Karpas-422 (cell line): ENCODE results near the gene PPM1J. TPM values are rescaled to one million over a fixed set of nuclear protein-coding genes. Genes with fewer than 3 reads are reported as not detected.
A peak's percentile ranks its signal among the peaks of the same experiment; 100 is the strongest.
"Not testable (repeated sequence)": the region's sequence is repeated elsewhere in the genome, so short reads cannot be mapped to it uniquely, and the experiment has no call there.

Experiments
- DNase-seq: peaks from one replicate; pipeline ENCODE4 v3.0.0-alpha.2; 2015
- H2AFZ ChIP-seq: fragments of 200-600 bp; sonication (generic); 2 replicates; pipeline ENCODE4 v1.6.1; 2014; ENCODE audit warnings: antibody characterized with exemption, low read length, mixed read lengths
- H3K27ac ChIP-seq: fragments of 200-600 bp; sonication (generic); 2 replicates; pipeline ENCODE4 v1.5.1; 2014; ENCODE audit warnings: mild to moderate bottlenecking, low read length, moderate library complexity
- H3K27me3 ChIP-seq: fragments of 200-600 bp; sonication (generic); 2 replicates; pipeline ENCODE4 v1.6.1; 2014; ENCODE audit warnings: low read length, mixed read lengths
- H3K36me3 ChIP-seq: fragments of 200-600 bp; sonication (generic); 2 replicates; pipeline ENCODE4 v1.6.1; 2014; ENCODE audit warnings: low read length, mixed read lengths; ENCODE audit not compliant: insufficient read depth
- H3K4me1 ChIP-seq: fragments of 200-600 bp; sonication (generic); 2 replicates; pipeline ENCODE4 v1.6.1; 2014; ENCODE audit warnings: mild to moderate bottlenecking, low read length, mixed read lengths
- H3K4me2 ChIP-seq: fragments of 200-600 bp; sonication (generic); 2 replicates; pipeline ENCODE4 v1.6.1; 2014; ENCODE audit warnings: low read length, low read depth, mild to moderate bottlenecking; ENCODE audit not compliant: poor library complexity, severe bottlenecking
- H3K4me3 ChIP-seq: fragments of 200-600 bp; sonication (generic); 2 replicates; pipeline ENCODE4 v1.5.1; 2014; ENCODE audit warnings: mild to moderate bottlenecking, antibody characterized with exemption, low read length, mixed read lengths
- H3K79me2 ChIP-seq: fragments of 200-600 bp; sonication (generic); 2 replicates; pipeline ENCODE4 v1.6.1; 2014; ENCODE audit warnings: mild to moderate bottlenecking, low read length, mixed read lengths
- H3K9ac ChIP-seq: fragments of 200-600 bp; sonication (generic); 2 replicates; pipeline ENCODE4 v1.6.0; 2014; ENCODE audit warnings: low read length
- H3K9me2 ChIP-seq: fragments of 200-600 bp; sonication (generic), shearing (Covaris generic); replicated peaks from 2 replicates; pipeline ENCODE4 v1.6.0; 2014; ENCODE audit warnings: mild to moderate bottlenecking, low read length, moderate library complexity; ENCODE audit not compliant: insufficient read depth
- H3K9me3 ChIP-seq: fragments of 300-700, 200-600 bp; sonication (generic); 2 replicates; pipeline ENCODE4 v1.6.1; 2014; ENCODE audit warnings: low read length, mixed read lengths
- H4K20me1 ChIP-seq: fragments of 200-600 bp; sonication (generic); 2 replicates; pipeline ENCODE4 v1.6.1; 2014; ENCODE audit warnings: mild to moderate bottlenecking, antibody characterized with exemption, low read length, low read depth; ENCODE audit not compliant: insufficient read depth
- total RNA-seq: library from RNA; depleted of rRNA; stranded (reverse); fragments of >200 nt; shearing (Covaris generic); gene quantifications from 2 replicates; pipeline ENCODE4 v1.2.3, GENCODE V29; 2014; ENCODE audit warnings: low replicate concordance

Gene PPM1J
- total RNA-seq, 1 experiment from 2014 or later, result not detected

DNA sequence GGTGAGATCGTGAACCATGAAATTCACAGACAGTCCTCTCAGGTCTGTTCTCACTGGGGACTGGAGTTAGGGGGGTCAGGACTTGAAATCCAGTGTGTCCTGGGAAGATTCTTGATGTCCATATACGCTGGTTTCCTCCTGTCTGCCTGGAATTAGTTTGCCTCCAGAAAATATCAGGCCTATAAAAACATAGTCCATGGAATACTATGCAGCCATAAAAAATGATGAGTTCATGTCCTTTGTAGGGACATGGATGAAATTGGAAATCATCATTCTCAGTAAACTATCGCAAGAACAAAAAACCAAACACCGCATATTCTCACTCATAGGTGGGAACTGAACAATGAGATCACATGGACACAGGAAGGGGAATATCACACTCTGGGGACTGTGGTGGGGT lies 9.1 kb upstream of the PPM1J start:
- not testable (repeated sequence) for H3K4me1 ChIP-seq, H3K27ac ChIP-seq, H3K4me3 ChIP-seq, H2AFZ ChIP-seq, H3K27me3 ChIP-seq, H3K36me3 ChIP-seq, H3K9ac ChIP-seq, H4K20me1 ChIP-seq, DNase-seq, H3K79me2 ChIP-seq, H3K4me2 ChIP-seq, H3K9me2 ChIP-seq, H3K9me3 ChIP-seq

DNA sequence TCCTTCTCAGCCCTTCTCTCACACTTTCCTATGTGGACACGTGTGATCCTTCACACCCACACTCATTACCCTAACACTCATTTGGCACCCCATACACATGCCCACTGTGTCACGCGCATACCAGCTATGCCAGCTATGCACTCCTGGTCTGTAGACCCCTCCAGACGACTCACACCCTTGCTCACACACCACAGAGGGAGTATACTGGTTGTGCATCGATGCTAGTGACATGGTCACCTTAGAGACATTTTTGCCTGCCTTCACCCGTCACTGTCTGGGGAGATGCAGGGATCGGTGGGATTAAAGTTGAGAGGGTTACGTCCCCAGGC lies 8.3 kb upstream of the PPM1J start:
- no peak for DNase-seq
- no peak overlapping the region for H3K4me3 ChIP-seq
- H3K27me3 ChIP-seq, result no peaks in the 10 kb centered on the region
- no peaks in the 10 kb centered on the region for H3K79me2 ChIP-seq
- H4K20me1 ChIP-seq, result no peaks in the 10 kb centered on the region
- no peak overlapping the region for H3K4me2 ChIP-seq
- H3K36me3 ChIP-seq, result no peaks in the 10 kb centered on the region
- H3K9me3 ChIP-seq, result no peaks in the 10 kb centered on the region
- no peaks in the 10 kb centered on the region for H3K9me2 ChIP-seq
- H3K9ac ChIP-seq, result no peak overlapping the region
- peaks cover 4% of the 10 kb centered on the region for H3K4me1 ChIP-seq
- no peak overlapping the region for H2AFZ ChIP-seq
- H3K27ac ChIP-seq, result no peak overlapping the region

DNA sequence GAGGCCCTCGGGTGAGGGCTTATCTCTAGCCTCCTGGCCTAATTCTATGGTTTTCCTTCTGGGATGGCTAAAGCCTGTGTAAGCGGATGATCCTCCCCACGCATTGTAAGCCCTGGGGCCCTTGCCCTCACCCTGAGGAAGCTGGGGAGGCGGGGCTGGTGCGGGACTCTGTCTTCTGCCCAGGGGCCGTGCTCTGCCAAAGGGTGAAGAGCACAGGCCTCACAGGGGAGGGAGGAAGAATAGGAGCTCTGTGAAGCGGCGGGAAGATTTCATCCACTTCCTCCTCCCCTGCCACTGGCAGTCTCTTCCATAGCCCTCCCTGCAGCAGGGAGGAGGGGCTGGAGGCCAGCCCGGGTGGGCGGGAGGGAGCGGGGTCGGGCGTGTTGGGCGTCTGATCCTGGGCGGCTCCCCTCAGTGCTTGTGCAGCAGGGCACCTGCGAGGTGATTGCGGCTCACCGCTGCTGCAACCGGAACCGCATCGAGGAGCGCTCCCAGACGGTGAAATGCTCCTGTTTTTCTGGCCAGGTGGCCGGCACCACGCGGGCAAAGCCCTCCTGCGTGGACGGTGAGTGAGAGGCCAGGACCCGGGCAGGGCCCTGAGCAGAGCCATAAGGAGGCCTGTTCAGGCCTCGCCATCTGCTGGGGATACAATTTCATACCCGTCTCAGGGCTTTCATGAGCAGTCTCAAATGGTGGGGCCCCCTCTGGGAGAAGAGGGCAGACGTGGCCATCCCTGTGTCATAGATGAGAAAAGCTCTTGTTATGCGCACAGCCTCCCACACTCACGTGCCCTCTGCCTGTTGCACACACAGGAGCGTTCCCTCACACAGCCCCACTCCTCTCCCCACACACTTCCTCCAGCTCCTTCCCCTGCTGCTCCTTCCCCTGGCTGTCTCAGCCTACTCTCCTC lies 7.7 kb upstream of the PPM1J start:
- no peaks in the 10 kb centered on the region for H3K79me2 ChIP-seq
- H3K27me3 ChIP-seq, result no peaks in the 10 kb centered on the region
- H3K9ac ChIP-seq, result no peak overlapping the region
- H4K20me1 ChIP-seq, result no peaks in the 10 kb centered on the region
- H3K4me1 ChIP-seq, result peaks cover 4% of the 10 kb centered on the region
- H3K9me3 ChIP-seq, result no peaks in the 10 kb centered on the region
- H3K4me2 ChIP-seq, result no peak overlapping the region
- no peaks in the 10 kb centered on the region for H3K9me2 ChIP-seq
- no peak overlapping the region for H3K4me3 ChIP-seq
- H3K36me3 ChIP-seq, result no peaks in the 10 kb centered on the region
- no peak for DNase-seq
- H2AFZ ChIP-seq, result no peak overlapping the region
- no peak overlapping the region for H3K27ac ChIP-seq

DNA sequence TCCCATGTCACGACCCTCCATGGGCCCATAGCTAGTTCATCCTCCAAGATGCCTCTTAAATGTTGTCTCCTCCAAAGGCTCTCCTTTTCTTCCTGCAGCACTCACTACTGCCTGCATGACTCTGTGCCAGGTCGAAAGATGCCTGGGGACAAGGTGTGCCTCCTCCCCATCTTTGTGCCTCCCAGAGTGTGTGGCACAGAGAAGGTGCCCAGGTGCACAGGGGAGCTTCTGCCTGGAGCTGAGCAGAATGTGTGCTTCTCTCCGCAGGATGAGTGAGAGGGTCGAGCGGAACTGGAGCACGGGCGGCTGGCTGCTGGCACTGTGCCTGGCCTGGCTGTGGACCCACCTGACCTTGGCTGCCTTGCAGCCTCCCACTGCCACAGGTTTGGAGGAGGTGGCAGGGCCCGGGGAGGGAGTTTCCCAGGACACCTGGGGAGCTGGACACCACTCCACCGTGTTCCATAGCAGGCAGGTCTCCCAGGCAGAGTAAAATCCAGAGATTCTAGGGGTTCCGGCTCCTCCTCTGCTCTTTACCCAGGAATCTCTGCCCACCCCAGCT lies 6.9 kb upstream of the PPM1J start:
- no peak for DNase-seq
- H3K4me3 ChIP-seq, result no peak overlapping the region
- H4K20me1 ChIP-seq, result no peaks in the 10 kb centered on the region

DNA sequence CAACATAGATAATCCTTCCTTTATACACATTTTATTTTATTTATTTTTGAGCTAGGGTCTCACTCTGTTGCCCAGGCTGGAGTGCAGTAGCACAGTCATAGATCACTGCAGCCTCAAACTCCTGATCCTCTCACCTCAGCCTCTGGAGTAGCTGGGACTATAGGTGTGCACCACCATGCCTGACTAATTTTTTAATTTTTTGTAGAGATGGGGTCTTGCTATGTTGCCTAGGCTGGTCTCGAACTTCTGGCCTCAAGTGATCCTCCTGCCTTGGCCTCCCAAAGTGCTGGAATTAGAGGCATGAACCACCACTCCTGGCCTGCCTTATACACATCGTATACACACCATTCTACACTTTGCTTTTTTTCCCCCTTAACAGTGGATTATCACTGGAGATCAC lies 6.2 kb upstream of the PPM1J start:
- not testable (repeated sequence) for H3K4me3 ChIP-seq, H4K20me1 ChIP-seq, H3K27ac ChIP-seq, H3K4me2 ChIP-seq, H3K4me1 ChIP-seq, H3K36me3 ChIP-seq, H3K9ac ChIP-seq, H3K79me2 ChIP-seq, H3K9me2 ChIP-seq, H3K27me3 ChIP-seq, H3K9me3 ChIP-seq, H2AFZ ChIP-seq, DNase-seq

More for the DNA sequence above, 6.9 kb upstream of the PPM1J start:
- H3K36me3 ChIP-seq, result no peaks in the 10 kb centered on the region
- H3K27me3 ChIP-seq, result no peaks in the 10 kb centered on the region
- H2AFZ ChIP-seq, result no peak overlapping the region
- H3K9ac ChIP-seq, result no peak overlapping the region
- no peaks in the 10 kb centered on the region for H3K9me2 ChIP-seq
- H3K4me2 ChIP-seq, result no peak overlapping the region
- no peak overlapping the region for H3K27ac ChIP-seq
- H3K4me1 ChIP-seq, result peaks cover 4% of the 10 kb centered on the region
- no peaks in the 10 kb centered on the region for H3K9me3 ChIP-seq
- no peaks in the 10 kb centered on the region for H3K79me2 ChIP-seq

DNA sequence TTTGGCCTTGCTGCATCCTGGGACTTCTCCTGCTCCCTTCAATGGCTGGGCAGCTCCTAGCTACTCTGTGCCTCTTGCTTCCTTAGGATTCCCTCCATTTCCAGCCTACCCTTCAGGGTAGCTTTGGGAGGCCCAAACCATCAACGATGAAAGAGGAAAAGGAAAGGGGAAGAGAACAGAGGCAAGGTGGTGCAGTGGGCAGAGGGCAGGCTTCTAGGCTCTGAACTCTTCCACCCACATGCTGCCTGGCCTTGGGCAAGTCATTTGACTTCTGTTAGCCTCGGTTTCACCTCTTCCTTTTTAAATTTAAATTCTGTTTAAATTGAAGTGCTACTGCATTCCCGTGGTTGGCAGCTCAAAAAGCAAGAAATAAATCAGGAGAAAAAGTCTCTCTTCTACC lies 5.7 kb upstream of the PPM1J start:
- Histone ChIP-seq H2AFZ (no peak overlapping the region), H3K9me3 (no peaks in the 10 kb centered on the region), H3K27ac (no peak overlapping the region)

DNA sequence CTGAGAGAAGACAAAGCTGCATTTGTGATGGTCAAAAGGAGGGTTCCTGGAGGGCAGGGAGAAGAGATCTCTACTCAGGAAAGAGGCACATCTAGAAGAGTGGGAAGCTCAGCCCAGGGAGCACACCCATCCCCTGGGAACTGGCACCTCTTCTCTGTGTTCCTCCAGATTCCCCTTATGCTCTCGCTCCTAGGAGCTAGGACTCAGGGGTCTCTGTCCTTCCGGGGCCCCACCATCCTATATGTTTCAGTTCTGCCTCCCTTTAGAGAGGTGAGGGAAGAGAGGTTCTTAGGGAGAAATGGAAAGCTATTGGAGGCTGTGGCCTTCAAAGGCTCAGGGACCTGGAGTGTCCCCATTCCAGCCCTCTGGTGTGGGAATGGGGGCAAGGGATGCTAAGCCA lies 4.6 kb upstream of the PPM1J start:
- no peaks in the 10 kb centered on the region for H3K79me2 ChIP-seq
- no peak overlapping the region for H3K9ac ChIP-seq
- no peaks in the 10 kb centered on the region for H3K9me2 ChIP-seq
- H2AFZ ChIP-seq, result no peak overlapping the region
- H3K36me3 ChIP-seq, result no peaks in the 10 kb centered on the region
- no peaks in the 10 kb centered on the region for H3K9me3 ChIP-seq
- H3K4me1 ChIP-seq, result peaks cover 16% of the 10 kb centered on the region
- no peak overlapping the region for H3K4me2 ChIP-seq
- no peak overlapping the region for H3K27ac ChIP-seq
- no peaks in the 10 kb centered on the region for H3K27me3 ChIP-seq
- no peak for DNase-seq
- H4K20me1 ChIP-seq, result no peaks in the 10 kb centered on the region
- H3K4me3 ChIP-seq, result no peak overlapping the region

More for the DNA sequence above, 5.7 kb upstream of the PPM1J start:
- no peak for DNase-seq
- H3K9me2 ChIP-seq, result no peaks in the 10 kb centered on the region
- H3K4me1 ChIP-seq, result peaks cover 8% of the 10 kb centered on the region
- no peaks in the 10 kb centered on the region for H3K27me3 ChIP-seq
- no peak overlapping the region for H3K4me3 ChIP-seq
- H4K20me1 ChIP-seq, result no peaks in the 10 kb centered on the region
- H3K79me2 ChIP-seq, result no peaks in the 10 kb centered on the region
- H3K36me3 ChIP-seq, result no peaks in the 10 kb centered on the region
- H3K9ac ChIP-seq, result no peak overlapping the region
- H3K4me2 ChIP-seq, result no peak overlapping the region

DNA sequence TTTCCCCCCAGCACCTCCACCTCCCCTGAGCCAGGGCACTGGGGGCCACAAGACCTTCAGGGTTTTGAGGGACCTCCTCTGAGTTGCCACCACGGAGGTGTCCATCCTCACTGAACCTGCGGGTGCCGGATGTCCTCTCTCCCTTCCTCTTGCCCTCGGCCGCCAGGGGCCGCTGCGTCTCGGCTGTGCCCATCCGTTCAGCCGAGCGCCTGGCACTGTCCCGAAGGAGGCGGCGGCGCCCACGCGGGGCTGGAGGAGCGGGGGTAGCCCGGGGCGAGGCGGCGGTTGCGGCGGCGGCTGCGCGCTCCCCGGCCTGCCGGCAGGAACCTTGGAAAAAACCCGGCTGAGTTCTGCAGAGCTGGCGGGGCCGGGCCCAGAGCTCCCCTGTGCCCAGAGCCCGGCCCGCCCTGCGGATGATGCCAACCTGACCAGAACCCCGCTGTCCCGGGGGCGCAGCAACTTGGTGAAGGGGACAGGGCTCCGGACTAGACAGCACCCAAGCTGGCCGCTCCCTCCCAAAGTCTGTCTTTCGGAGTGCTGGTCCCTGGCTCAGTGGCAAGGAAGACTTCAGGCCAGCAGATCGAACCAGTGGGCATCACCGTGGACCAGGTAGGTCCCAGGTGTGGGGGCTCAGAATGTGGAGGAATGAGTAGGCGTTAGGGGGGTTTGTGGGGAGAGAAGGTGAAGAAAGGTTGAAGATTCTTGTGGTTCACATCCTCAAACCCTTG lies 3.7 kb upstream of the PPM1J start:
- no peak overlapping the region for H2AFZ ChIP-seq
- DNase-seq, result peak; percentile 83

More for the DNA sequence above, 3.7 kb upstream of the PPM1J start:
- Histone ChIP-seq H3K9ac (no peak overlapping the region), H3K9me3 (no peaks in the 10 kb centered on the region), H3K9me2 (no peaks in the 10 kb centered on the region), H3K4me1 (peaks cover 25% of the 10 kb centered on the region), H3K27ac (no peak overlapping the region), H4K20me1 (peaks cover 3% of the 10 kb centered on the region), H3K79me2 (no peaks in the 10 kb centered on the region), H3K27me3 (no peaks in the 10 kb centered on the region), H3K4me3 (0 out of 2 replicates have a peak overlapping the region, but pooled peaks have one; percentile 25), H3K36me3 (no peaks in the 10 kb centered on the region), H3K4me2 (peak overlapping the region; percentile 50)
